C4-2B (cell line): ENCODE data around the gene CCDC57.

Source experiments
- H3K27ac ChIP-seq: fragments of 450-650 bp; 2 replicates; pipeline ENCODE4 v1.5.1; 2017
- ZFX ChIP-seq: fragments of 450-650 bp; IDR thresholded peaks from 2 replicates; pipeline ENCODE4 v1.6.1; 2017
- TF ChIP-seq, protein P1 (sequence below): fragments of 450-650 bp; conservative IDR thresholded peaks from 2 replicates; pipeline ENCODE4 v1.5.1; 2017; ENCODE audit warnings: mild to moderate bottlenecking

CCDC57 gene

DNA sequence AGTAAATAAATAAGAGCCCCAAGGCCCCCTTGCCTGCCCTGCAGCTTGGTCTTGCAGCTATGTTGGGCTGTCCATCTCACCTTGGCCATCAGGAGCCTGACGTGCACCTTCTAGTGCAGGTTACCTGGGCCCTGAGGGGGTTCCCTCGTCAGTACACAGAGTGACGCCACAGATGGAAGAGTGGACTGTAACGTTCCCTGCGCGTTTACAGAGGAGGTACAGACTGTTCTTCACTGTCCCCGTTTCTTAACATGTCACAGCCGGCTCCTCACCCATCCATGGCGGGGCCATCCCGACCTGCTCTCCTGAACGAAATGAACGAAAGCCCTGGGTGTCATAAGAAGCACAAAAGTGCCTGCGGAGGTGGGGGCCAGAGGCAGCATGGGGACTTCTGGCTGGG is 98.7 kb downstream of the CCDC57 start:
- H3K27ac ChIP-seq, result peak overlapping the region; percentile 100
- no peak for TF ChIP-seq ZFX
- TF ChIP-seq, protein P1, sequence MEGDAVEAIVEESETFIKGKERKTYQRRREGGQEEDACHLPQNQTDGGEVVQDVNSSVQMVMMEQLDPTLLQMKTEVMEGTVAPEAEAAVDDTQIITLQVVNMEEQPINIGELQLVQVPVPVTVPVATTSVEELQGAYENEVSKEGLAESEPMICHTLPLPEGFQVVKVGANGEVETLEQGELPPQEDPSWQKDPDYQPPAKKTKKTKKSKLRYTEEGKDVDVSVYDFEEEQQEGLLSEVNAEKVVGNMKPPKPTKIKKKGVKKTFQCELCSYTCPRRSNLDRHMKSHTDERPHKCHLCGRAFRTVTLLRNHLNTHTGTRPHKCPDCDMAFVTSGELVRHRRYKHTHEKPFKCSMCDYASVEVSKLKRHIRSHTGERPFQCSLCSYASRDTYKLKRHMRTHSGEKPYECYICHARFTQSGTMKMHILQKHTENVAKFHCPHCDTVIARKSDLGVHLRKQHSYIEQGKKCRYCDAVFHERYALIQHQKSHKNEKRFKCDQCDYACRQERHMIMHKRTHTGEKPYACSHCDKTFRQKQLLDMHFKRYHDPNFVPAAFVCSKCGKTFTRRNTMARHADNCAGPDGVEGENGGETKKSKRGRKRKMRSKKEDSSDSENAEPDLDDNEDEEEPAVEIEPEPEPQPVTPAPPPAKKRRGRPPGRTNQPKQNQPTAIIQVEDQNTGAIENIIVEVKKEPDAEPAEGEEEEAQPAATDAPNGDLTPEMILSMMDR, result no peak

DNA sequence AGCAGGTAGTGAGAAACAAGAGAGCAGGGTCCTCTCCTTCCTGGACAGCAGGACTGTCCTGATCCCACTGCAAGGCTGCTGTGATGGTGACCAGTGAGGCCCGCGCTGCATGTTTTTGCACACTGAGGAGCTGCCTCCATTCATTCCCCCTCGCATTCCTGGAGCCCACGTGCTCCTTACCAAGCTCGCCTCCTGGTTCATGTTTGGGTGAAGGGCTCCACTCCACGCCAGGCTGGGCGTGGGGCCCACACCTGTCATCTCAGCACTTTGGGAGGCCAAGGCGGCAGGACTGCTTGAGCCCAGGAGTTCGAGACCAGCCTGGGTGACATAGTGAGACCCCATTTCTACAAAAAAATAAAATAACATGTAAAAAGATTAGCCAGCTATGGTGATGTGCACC is 99.2 kb downstream of the CCDC57 start:
- peak overlapping the region; percentile 100 for H3K27ac ChIP-seq
- TF ChIP-seq, protein P1, result no peak
- no peak for TF ChIP-seq ZFX

DNA sequence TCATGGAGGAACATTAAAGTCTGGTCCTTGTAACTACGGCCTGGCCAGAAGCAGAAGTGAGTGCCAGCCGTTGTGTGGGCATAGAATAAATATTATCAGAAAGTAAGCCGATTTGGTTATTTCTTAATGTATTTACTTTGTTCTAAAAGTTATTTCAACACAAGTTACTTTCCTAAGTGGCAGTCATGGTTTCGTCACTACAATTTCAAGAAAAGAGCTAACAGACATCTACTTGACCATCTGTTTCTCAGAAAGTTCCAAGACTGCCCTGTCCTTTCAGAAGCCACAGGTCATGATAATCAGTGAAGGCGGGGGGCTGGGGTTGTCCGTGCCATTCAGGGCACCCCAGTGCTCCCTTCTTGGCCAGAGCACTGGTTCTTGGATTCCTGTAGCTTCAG is 99.7 kb downstream of the CCDC57 start:
- peak overlapping the region; percentile 100 for H3K27ac ChIP-seq
- TF ChIP-seq, protein P1, result no peak
- no peak for TF ChIP-seq ZFX

DNA sequence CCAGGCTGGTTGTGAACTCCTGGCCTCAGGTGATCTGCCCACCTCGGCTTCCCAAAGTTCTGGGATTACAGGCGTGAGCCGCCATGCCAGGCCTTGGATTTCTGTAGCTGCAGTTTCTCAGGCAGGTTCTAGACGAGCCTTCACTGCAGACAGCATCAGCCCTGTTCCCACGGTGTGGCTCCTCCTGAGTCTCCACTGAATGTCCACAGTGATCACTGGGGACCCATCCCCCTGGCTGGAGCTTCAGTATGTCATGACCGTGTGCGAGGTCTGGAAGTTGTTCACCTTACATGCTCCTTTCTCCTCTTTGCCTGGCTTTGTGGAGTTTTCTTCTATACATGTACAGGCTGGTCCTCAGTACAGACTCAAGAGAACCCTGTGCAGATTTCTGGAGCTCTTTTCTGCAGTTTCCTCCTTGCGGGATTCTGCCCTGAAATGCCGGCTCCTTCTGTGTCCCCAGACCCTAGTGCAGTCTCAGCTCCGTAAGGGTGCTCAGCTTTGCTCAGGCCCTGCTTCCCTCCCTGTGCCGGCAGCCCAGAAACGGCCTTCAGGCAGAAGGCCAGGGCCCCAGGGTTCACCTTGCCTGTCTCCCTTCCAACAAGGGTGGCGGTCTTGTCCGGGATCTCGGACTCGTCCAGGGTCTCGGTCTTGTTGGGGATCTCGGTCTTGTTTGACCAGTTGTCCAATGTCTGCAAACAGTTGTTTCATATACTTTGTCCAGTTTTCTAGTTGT is 100.3 kb downstream of the CCDC57 start:
- H3K27ac ChIP-seq, result peak overlapping the region; percentile 100
- TF ChIP-seq, protein P1, result no peak
- no peak for TF ChIP-seq ZFX

DNA sequence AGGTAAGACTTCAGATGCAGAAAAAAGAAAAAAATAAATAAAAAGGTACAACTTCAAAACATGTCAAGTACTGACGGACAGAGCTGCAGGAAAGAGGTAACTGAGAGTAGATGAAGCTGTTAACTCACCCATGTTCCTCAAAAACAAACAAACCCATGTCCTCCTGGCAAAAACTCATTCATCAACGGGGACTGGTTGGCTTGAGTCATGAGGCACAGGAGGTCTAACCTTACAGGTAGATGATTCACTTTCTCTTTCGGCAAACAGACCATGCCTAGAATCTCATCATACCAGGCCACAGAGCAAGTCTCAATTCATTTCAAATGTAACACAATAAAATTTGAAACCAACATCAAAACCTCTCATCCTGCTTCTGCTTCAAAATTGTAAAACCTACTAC is 102.3 kb downstream of the CCDC57 start:
- H3K27ac ChIP-seq, result peak overlapping the region; percentile 100
- TF ChIP-seq, protein P1, result no peak
- no peak for TF ChIP-seq ZFX

DNA sequence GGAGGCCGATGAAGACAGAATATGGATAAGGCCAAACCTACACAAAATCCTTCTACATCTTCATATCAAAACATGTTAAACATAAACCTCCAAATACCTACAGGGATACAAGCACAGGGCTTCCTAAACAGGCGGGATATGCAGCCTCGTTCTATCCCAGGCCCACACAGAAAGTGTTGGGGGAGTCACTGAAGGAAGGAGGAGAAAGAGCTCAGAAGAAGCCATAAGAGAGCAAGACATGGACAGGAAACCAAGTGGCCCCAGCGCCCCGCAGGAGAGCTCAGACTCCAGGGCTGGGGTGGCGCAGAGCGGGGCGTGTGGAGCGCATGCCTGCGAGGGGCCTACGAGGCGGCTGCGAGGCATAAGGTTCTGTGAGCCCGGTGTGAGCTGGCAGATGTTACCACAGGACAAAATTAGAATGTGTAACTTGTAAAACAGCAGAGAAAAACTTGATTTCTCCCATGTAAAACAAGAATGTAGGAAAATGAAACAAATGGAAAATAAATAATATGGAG is 103.6 kb downstream of the CCDC57 start:
- peak overlapping the region; percentile 100 for H3K27ac ChIP-seq
- TF ChIP-seq, protein P1, result no peak
- TF ChIP-seq ZFX, result no peak

DNA sequence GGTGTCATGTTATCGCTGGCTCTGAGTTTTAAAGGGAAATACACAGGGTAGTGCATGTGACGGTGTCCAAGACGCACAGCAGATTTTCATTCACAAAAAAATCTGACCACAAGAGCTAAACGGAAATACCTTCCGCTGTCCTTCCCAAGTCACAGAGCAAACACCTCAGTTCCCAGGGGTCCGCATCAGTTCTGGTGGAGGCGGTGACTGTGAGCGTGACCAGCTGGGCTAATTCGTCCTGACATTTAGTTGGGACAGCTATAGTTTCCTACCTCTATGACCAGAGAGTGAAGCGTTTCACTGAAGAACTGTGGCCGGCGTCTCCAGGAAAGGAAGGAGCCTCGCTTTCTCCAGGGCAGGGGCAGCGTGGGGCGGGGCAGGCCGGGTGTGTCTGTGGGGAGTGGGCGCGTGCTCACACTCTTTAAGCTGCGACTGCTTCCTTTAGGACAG is 104.1 kb downstream of the CCDC57 start:
- no peak for TF ChIP-seq ZFX
- TF ChIP-seq, protein P1, result no peak
- peak overlapping the region; percentile 100 for H3K27ac ChIP-seq
